Subcutaneous adipose tissue (tissue), 4 donors: ENCODE data around the gene ASS1. TPM values are rescaled to one million over a fixed set of nuclear protein-coding genes. Genes with fewer than 3 reads are reported as not detected.

Experiments used
- CTCF ChIP-seq: fragments of 450-650 bp; IDR thresholded peaks from one replicate; pipeline ENCODE4 v1.5.1; 2016; ENCODE audit warnings: low read depth, mild to moderate bottlenecking, control low read depth, antibody characterized with exemption, moderate library complexity
- total RNA-seq, 4 donors: library from RNA; depleted of rRNA; stranded (reverse); fragments of >200 nt; gene quantifications; one replicate each; pipeline ENCODE4 v1.1.0, GENCODE V29; 2016

Gene ASS1
- total RNA-seq, 4 donors from 2014 or later, result 302 to 485 (median 393) TPM

GRCh38 chr9:130421802-130422276 lies 22.9 kb upstream of the ASS1 start:
- no peak for TF ChIP-seq CTCF

- no peak for TF ChIP-seq CTCF
These were observed 22.2 kb upstream of the ASS1 start for GRCh38 chr9:130422546-130422945.

GRCh38 chr9:130423272-130423671 lies 21.5 kb upstream of the ASS1 start:
- TF ChIP-seq CTCF, result no peak

- TF ChIP-seq CTCF, result no peak
These were observed 19.9 kb upstream of the ASS1 start for GRCh38 chr9:130424595-130425454.

- TF ChIP-seq CTCF, result no peak
These were observed 18.9 kb upstream of the ASS1 start for GRCh38 chr9:130425741-130426466.

GRCh38 chr9:130426467-130426773 lies 18.3 kb upstream of the ASS1 start:
- no peak for TF ChIP-seq CTCF

GRCh38 chr9:130426883-130427282 lies 17.9 kb upstream of the ASS1 start:
- no peak for TF ChIP-seq CTCF
